Thoracic aorta (tissue), 2 donors: ENCODE measurements around the gene CERT1. TPM values are rescaled to one million over a fixed set of nuclear protein-coding genes. Genes with fewer than 3 reads are reported as not detected.

Experiments used
- ATAC-seq: fragments of 150-250 bp; one replicate; pipeline ENCODE4 v1.8.0; 2017; ENCODE audit warnings: low read depth; ENCODE audit not compliant: insufficient number of reproducible peaks, low FRiP score
- DNase-seq: peaks from one replicate; pipeline ENCODE4 v3.0.0-alpha.2; 2020; ENCODE audit warnings: low spot score
- H3K27ac ChIP-seq, 2 donors: fragments of 200-600 bp; sonication (generic); 1 replicate in 1 of 2; 2 replicates in 1 of 2; pipeline ENCODE4 v1.5.1; 2016; ENCODE audit warnings: mild to moderate bottlenecking in 2 of 2, moderate library complexity in 2 of 2
- H3K27me3 ChIP-seq: fragments of 200-600 bp; sonication (generic); replicated peaks from 2 replicates; pipeline ENCODE4 v1.6.0; 2016; ENCODE audit warnings: mild to moderate bottlenecking; ENCODE audit not compliant: insufficient read depth
- H3K36me3 ChIP-seq: fragments of 200-600 bp; sonication (generic); one replicate; pipeline ENCODE4 v1.5.1; 2016
- H3K4me1 ChIP-seq, 2 donors: fragments of 200-600 bp; sonication (generic); 1 replicate in 1 of 2; 2 replicates in 1 of 2; pipeline versions ENCODE4 v1.5.1 to v1.6.0; 2016; ENCODE audit warnings: low read depth in 2 of 2, mild to moderate bottlenecking in 1 of 2; ENCODE audit not compliant: control insufficient read depth in 1 of 2
- H3K4me3 ChIP-seq: fragments of 200-600 bp; sonication (generic); 2 replicates; pipeline ENCODE4 v1.5.1; 2016; ENCODE audit warnings: mild to moderate bottlenecking
- H3K9me3 ChIP-seq: fragments of 200-600 bp; sonication (generic); 2 replicates; pipeline ENCODE4 v1.5.1; 2016
- total RNA-seq, 2 donors: library from RNA; depleted of rRNA; stranded (reverse); fragments of >200 nt; gene quantifications; one replicate each; pipeline versions ENCODE4 v1.1.0 to v1.2.3, GENCODE V29; 2016
- TF ChIP-seq, protein P1 (sequence below): fragments of 200-600 bp; sonication (generic); IDR thresholded peaks from one replicate; pipeline ENCODE4 v1.5.1; 2019; ENCODE audit warnings: antibody characterized with exemption

Gene CERT1
- total RNA-seq, 2 donors from 2014 or later: 21.1 to 43.7 TPM

DNA sequence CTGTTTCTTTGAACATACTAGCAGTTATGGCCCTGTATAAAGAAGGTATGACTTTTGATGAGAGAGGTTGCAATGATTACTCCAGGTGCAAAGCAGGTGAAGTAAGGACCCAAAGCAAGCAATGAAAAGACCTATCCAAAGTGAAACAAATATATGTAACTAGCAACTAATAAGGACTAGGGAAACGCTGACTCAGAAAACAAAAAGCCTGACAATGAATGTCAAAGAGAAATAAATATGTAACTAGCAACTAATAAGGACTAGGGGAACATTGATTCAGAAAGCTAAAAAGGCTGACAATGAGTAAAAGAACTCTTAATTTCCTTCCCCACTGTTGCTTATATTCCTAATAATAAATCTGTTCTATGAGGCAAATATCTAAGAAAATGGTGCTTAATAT is 131.3 kb downstream of the CERT1 start:
- Histone ChIP-seq H3K36me3 (peaks cover 28% of the 10 kb centered on the region), H3K4me3 (no peak overlapping the region), H3K27me3 (no peaks in the 10 kb centered on the region), H3K9me3 (no peaks in the 10 kb centered on the region), H3K27ac (no peak overlapping the region), H3K4me1 (no peaks in the 10 kb centered on the region)
- no peak for ATAC-seq
- no peak for DNase-seq
- TF ChIP-seq, protein P1, sequence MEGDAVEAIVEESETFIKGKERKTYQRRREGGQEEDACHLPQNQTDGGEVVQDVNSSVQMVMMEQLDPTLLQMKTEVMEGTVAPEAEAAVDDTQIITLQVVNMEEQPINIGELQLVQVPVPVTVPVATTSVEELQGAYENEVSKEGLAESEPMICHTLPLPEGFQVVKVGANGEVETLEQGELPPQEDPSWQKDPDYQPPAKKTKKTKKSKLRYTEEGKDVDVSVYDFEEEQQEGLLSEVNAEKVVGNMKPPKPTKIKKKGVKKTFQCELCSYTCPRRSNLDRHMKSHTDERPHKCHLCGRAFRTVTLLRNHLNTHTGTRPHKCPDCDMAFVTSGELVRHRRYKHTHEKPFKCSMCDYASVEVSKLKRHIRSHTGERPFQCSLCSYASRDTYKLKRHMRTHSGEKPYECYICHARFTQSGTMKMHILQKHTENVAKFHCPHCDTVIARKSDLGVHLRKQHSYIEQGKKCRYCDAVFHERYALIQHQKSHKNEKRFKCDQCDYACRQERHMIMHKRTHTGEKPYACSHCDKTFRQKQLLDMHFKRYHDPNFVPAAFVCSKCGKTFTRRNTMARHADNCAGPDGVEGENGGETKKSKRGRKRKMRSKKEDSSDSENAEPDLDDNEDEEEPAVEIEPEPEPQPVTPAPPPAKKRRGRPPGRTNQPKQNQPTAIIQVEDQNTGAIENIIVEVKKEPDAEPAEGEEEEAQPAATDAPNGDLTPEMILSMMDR: no peak

DNA sequence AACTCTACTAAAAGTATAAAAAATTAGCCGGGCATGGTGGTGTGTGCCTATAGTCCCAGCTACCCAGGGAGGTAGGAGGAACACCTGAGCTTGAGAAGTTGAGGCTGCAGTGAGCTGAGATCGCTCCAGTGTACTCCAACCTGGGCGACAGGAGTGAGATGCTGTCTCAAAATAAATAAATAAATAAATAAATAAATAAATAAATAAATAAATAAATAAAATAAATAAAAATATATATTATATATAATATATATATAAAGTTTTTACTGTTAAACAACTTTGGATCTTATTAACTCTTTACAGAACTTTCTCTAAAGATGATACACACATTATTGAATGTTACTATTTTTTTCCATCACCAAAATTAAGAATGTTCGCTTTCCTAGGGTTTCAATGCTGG is 136.0 kb downstream of the CERT1 start:
- H3K4me3 ChIP-seq: no peak overlapping the region
- H3K36me3 ChIP-seq: peaks cover 12% of the 10 kb centered on the region
- TF ChIP-seq, protein P1: no peak
- no peaks in the 10 kb centered on the region for H3K27me3 ChIP-seq
- DNase-seq: no peak
- no peaks in the 10 kb centered on the region for H3K4me1 ChIP-seq
- H3K27ac ChIP-seq: no peak overlapping the region
- ATAC-seq: no peak
- H3K9me3 ChIP-seq: no peaks in the 10 kb centered on the region

GRCh38 chr5:75374394-75374814 is 137.0 kb downstream of the CERT1 start:
- no peaks in the 10 kb centered on the region for H3K4me1 ChIP-seq
- no peaks in the 10 kb centered on the region for H3K27me3 ChIP-seq
- DNase-seq: no peak
- peaks cover 12% of the 10 kb centered on the region for H3K36me3 ChIP-seq
- H3K4me3 ChIP-seq: no peak overlapping the region
- ATAC-seq: no peak
- H3K9me3 ChIP-seq: no peaks in the 10 kb centered on the region
- TF ChIP-seq, protein P1: no peak
- H3K27ac ChIP-seq: no peak overlapping the region

DNA sequence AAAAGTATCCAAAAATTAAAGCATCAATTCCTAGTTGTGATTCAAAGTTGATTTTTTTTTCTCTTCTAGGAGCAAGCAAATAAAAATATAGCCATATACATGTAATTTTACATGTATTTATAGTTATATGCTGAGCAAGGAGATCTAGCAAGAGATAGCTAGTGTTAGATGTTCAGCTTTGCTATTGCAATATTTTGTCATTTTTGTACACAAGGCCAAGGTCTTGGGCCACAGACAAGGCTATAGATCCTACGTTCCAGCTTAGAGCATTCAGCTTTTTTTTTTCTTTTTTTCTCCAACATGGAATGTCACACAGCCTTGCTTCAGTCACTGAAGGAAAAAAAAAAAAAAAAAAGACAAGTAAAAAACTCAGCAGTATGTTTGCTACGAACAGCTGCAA is 137.6 kb downstream of the CERT1 start:
- H3K27ac ChIP-seq: no peak overlapping the region
- H3K9me3 ChIP-seq: no peaks in the 10 kb centered on the region
- TF ChIP-seq, protein P1: no peak
- H3K4me3 ChIP-seq: no peak overlapping the region
- DNase-seq (no peak), ATAC-seq (no peak)
- H3K36me3 ChIP-seq: peaks cover 10% of the 10 kb centered on the region
- H3K4me1 ChIP-seq: no peaks in the 10 kb centered on the region
- no peaks in the 10 kb centered on the region for H3K27me3 ChIP-seq

DNA sequence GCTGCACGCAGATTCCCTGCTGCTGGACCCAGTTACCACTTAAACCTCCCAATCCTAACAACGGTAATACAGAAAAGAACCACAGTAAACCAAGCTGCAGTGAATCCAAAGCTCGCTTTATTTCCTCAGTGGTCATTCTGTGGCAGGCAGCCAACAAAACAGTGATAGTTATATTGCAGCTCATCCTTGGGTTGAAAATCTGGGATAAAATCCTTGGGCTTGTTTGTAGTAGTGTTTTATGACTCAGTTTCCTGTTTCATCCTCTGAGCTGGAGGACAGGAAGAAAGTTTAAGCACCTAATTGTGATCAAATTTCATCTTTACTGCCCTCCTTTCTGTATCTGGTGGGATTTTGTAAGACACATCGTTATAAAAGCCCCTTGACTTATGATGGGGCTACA is 143.0 kb downstream of the CERT1 start:
- no peak overlapping the region for H3K4me3 ChIP-seq
- no peaks in the 10 kb centered on the region for H3K9me3 ChIP-seq
- no peak for ATAC-seq
- no peak overlapping the region for H3K27ac ChIP-seq
- DNase-seq: no peak
- H3K27me3 ChIP-seq: no peaks in the 10 kb centered on the region
- no peaks in the 10 kb centered on the region for H3K36me3 ChIP-seq
- H3K4me1 ChIP-seq: peaks cover 0 to 4% of the 10 kb centered on the region in 2 donors
- TF ChIP-seq, protein P1: no peak
